ENCODE measurements around the gene TTLL12. TPM values are rescaled to one million over a fixed set of nuclear protein-coding genes. Genes with fewer than 3 reads are reported as not detected.

The TTLL12 gene
- total and polyA plus RNA-seq, 2 experiments from 2014 or later: 46.7 to 147 TPM

DNA sequence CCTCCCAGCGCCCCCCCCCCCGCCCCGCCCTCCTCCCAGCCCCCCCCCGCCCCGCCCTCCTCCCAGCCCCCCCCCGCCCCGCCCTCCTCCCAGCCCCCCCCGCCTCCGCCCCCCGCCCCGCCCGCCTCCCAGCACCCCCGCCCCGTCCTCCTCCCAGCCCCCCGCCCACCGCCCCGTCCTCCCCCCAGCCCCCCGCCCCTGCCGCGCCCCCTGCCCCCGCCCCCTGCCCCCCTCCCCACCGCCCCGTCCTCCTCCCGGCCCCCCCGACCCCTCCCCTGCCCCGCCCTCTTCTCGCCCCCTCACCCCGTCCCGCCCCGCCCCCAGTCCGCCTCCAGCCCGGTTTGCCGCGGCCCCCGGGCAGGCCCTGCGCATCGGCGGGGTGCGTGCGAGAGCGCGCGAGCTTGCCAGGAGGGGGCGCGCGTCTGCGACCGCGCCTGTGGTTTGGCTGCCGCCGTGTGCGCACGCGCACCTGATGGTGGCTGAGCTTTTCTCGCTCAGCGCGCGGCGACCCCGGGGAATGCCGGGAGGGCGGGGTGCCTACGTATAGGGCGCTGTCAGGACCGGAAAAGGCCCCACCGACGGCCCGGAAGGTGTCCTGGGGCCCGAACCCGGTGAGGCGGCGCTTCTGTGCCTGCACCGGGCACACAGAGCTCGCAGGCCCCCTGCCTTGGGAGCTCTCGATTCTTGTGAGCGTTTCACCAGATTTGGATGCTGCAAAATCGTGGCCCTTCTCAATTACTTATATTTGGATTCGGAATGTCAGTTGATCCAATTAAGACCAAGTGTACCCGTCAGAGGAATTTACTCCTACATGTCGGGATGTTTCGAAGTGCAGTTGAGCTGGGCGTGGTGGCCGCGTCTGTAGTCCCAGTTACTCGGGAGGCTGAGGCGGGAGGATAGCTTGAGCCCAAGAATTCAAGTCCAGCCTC is 501 bp upstream of the TTLL12 start (continued):
- TF ChIP-seq, protein P1, sequence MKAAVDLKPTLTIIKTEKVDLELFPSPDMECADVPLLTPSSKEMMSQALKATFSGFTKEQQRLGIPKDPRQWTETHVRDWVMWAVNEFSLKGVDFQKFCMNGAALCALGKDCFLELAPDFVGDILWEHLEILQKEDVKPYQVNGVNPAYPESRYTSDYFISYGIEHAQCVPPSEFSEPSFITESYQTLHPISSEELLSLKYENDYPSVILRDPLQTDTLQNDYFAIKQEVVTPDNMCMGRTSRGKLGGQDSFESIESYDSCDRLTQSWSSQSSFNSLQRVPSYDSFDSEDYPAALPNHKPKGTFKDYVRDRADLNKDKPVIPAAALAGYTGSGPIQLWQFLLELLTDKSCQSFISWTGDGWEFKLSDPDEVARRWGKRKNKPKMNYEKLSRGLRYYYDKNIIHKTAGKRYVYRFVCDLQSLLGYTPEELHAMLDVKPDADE (IDR thresholded peaks at IDR 0.05): peak; percentile 63; the same call in 1 of the 2 replicates
- no peak for TF ChIP-seq EZH2phosphoT487 (IDR thresholded peaks at IDR 0.05; ENCODE audit: unreplicated experiment)
- TF ChIP-seq, protein P2, sequence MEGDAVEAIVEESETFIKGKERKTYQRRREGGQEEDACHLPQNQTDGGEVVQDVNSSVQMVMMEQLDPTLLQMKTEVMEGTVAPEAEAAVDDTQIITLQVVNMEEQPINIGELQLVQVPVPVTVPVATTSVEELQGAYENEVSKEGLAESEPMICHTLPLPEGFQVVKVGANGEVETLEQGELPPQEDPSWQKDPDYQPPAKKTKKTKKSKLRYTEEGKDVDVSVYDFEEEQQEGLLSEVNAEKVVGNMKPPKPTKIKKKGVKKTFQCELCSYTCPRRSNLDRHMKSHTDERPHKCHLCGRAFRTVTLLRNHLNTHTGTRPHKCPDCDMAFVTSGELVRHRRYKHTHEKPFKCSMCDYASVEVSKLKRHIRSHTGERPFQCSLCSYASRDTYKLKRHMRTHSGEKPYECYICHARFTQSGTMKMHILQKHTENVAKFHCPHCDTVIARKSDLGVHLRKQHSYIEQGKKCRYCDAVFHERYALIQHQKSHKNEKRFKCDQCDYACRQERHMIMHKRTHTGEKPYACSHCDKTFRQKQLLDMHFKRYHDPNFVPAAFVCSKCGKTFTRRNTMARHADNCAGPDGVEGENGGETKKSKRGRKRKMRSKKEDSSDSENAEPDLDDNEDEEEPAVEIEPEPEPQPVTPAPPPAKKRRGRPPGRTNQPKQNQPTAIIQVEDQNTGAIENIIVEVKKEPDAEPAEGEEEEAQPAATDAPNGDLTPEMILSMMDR (conservative IDR thresholded peaks at IDR 0.05; ENCODE audit: low read depth in 2 of 2): peak; percentile 37 to 79; a peak in 2 of 4 replicates
- no peak for TF ChIP-seq ZNF331 (CRISPR knock-in tag; IDR thresholded peaks at IDR 0.05; ENCODE audit: low read depth)
- peak; percentile 87 for TF ChIP-seq CREB1 (CRISPR knock-in tag; IDR thresholded peaks at IDR 0.05; ENCODE audit: low read depth)

DNA sequence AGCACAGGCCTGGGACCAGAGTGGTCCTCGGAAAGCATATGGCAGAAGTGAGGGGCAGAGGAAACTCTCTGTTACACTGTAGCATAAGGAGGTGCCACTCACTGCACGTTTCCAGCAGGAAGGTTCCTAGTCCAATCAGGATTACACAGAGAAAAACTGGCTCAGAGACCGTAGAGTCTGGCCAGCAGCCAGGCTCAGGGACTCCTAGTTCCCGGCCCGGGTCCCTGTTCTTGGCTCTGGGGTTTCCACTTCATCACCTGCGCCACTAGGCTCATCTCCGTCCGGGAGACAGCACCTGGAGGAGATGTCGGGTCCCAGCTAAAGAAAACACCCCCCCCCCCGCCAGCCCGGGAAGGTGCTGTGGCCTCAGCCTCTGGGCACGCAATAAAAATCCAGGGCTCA is 1.1 kb downstream of the TTLL12 start:
- H3K4me3 Mint-ChIP-seq: peak overlapping the region; percentile 80
- H3K36me3 ChIP-seq (ENCODE audit: insufficient read depth): no peaks in the 10 kb centered on the region
- H3K27ac ChIP-seq (ENCODE audit: low read depth): no peak overlapping the region
- peak overlapping the region; percentile 100 for H3K4me2 ChIP-seq
- H3K4me1 ChIP-seq (ENCODE audit: insufficient read depth): peaks cover 4% of the 10 kb centered on the region; the same call in 1 of the 2 replicates
- ATAC-seq (peak; percentile 21), DNase-seq (ENCODE audit: low spot score) (peak; percentile 43)
- peaks cover 3% of the 10 kb centered on the region for H3K27me3 Mint-ChIP-seq (ENCODE audit: insufficient read depth, low read depth, poor library complexity)
- peaks cover 17% of the 10 kb centered on the region for H3K36me3 Mint-ChIP-seq (ENCODE audit: low read depth)
- peak overlapping the region; percentile 93 for H3K4me3 ChIP-seq
- no peaks in the 10 kb centered on the region for H3K9me3 Mint-ChIP-seq
- H3K27me3 ChIP-seq (ENCODE audit: insufficient read depth): no peaks in the 10 kb centered on the region
- H3F3A ChIP-seq (replicated peaks; ENCODE audit: low read depth): peaks cover 6% of the 10 kb centered on the region
- peaks cover 12% of the 10 kb centered on the region; the same call in 1 of the 2 replicates for H4K20me1 ChIP-seq (replicated peaks; ENCODE audit: insufficient read depth)
- peaks cover 23% of the 10 kb centered on the region for H3K4me1 Mint-ChIP-seq
- H3K79me2 ChIP-seq (replicated peaks; ENCODE audit: insufficient read depth): peaks cover 33% of the 10 kb centered on the region
- H3K27ac Mint-ChIP-seq: no peak overlapping the region
- no peaks in the 10 kb centered on the region for H3K9me2 ChIP-seq (ENCODE audit: insufficient read depth)
- 0 out of 2 replicates have a peak overlapping the region, but pooled peaks have one; percentile 32 for H2AFZ ChIP-seq
- TF ChIP-seq CREB1 (CRISPR knock-in tag; IDR thresholded peaks at IDR 0.05; ENCODE audit: low read depth): no peak
- TF ChIP-seq, protein P3, sequence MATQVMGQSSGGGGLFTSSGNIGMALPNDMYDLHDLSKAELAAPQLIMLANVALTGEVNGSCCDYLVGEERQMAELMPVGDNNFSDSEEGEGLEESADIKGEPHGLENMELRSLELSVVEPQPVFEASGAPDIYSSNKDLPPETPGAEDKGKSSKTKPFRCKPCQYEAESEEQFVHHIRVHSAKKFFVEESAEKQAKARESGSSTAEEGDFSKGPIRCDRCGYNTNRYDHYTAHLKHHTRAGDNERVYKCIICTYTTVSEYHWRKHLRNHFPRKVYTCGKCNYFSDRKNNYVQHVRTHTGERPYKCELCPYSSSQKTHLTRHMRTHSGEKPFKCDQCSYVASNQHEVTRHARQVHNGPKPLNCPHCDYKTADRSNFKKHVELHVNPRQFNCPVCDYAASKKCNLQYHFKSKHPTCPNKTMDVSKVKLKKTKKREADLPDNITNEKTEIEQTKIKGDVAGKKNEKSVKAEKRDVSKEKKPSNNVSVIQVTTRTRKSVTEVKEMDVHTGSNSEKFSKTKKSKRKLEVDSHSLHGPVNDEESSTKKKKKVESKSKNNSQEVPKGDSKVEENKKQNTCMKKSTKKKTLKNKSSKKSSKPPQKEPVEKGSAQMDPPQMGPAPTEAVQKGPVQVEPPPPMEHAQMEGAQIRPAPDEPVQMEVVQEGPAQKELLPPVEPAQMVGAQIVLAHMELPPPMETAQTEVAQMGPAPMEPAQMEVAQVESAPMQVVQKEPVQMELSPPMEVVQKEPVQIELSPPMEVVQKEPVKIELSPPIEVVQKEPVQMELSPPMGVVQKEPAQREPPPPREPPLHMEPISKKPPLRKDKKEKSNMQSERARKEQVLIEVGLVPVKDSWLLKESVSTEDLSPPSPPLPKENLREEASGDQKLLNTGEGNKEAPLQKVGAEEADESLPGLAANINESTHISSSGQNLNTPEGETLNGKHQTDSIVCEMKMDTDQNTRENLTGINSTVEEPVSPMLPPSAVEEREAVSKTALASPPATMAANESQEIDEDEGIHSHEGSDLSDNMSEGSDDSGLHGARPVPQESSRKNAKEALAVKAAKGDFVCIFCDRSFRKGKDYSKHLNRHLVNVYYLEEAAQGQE (IDR thresholded peaks at IDR 0.05; ENCODE audit: unreplicated experiment): no peak
- no peak for TF ChIP-seq EZH2 (IDR thresholded peaks at IDR 0.05; ENCODE audit: low read depth, unreplicated experiment)
- no peak for TF ChIP-seq POLR2AphosphoS5 (IDR thresholded peaks at IDR 0.05; ENCODE audit: low read depth)
- no peak for TF ChIP-seq NANOG (IDR thresholded peaks at IDR 0.05; ENCODE audit: borderline replicate concordance)
- no peak for TF ChIP-seq ZNF114 (CRISPR knock-in tag; IDR thresholded peaks at IDR 0.05)
- no peak for TF ChIP-seq EZH2phosphoT487 (IDR thresholded peaks at IDR 0.05; ENCODE audit: unreplicated experiment)

Data from GM23338 (cell line).